HepG2 (cell line): ENCODE measurements around the gene CYP4F22. TPM values are rescaled to one million over a fixed set of nuclear protein-coding genes. Genes with fewer than 3 reads are reported as not detected.

ENCODE experiments used
- ATAC-seq: fragments of 200-7000 bp; cut with Tn5 transposase; 3 replicates; pipeline ENCODE4 v1.9.1; 2020; ENCODE audit warnings: mild to moderate bottlenecking, moderate library complexity
- BruUV-seq: library from RNA; stranded (reverse); fragments of 400-500 nt; replicated peaks from 2 replicates; lab custom pipeline; 2021; lab: Mats Ljungman, UMichigan
- CTCF ChIA-PET: fragments of 300-600 bp; formaldehyde crosslinking; extraction: SDS; loops from one replicate; lab custom pipeline; 2021; ENCODE audit warnings: low total read pairs, inconsistent platforms, low intra/inter-chr PET ratio; lab: Yijun Ruan, JAX
- POLR2A ChIA-PET: fragments of 350-600 bp; sonication (Branson Sonifier 250); formaldehyde crosslinking; loops from one replicate; lab custom pipeline; 2020; ENCODE audit warnings: antibody characterized with exemption, inconsistent platforms; lab: Yijun Ruan, JAX
- DNase-seq: peaks from one replicate; pipeline ENCODE4 v3.0.0-alpha.2; 2015; ENCODE audit warnings: low spot score
- FAIRE-seq: peaks from 3 replicates; lab custom pipeline; 2011; peaks lifted over from hg19 to GRCh38; lab: Jason Lieb, UNC
- H2AFZ ChIP-seq: one replicate; pipeline ENCODE4 v1.6.1; 2011; ENCODE audit warnings: low read length, inconsistent platforms
- H3K27ac ChIP-seq: fragments of 300-600 bp; 3 replicates; pipeline ENCODE4 v1.8.0; 2011; ENCODE audit warnings: mixed run types, mild to moderate bottlenecking, mixed read lengths, low read length, inconsistent platforms; ENCODE audit not compliant: insufficient read depth; ENCODE audit errors: extremely low read length
- H3K27me3 ChIP-seq, 2 experiments: fragments of 200-600 bp in 1 of 2; 2 replicates in 1 of 2; 3 replicates in 1 of 2; pipeline versions ENCODE4 v1.6.0 to v1.8.0; 2011; ENCODE audit warnings: low read length in 2 of 2, mild to moderate bottlenecking in 2 of 2, moderate library complexity in 2 of 2, inconsistent platforms in 1 of 2; ENCODE audit not compliant: insufficient read depth in 2 of 2, control insufficient read depth in 1 of 2
- H3K36me3 ChIP-seq, 2 experiments: fragments of 200-600 bp in 1 of 2; replicated peaks in 1 of 2; 2 replicates in 1 of 2; 3 replicates in 1 of 2; pipeline versions ENCODE4 v1.5.1 to v1.8.0; 2011; ENCODE audit warnings: low read length in 2 of 2, inconsistent platforms in 1 of 2; ENCODE audit not compliant: insufficient read depth in 2 of 2, control insufficient read depth in 1 of 2
- H3K4me1 ChIP-seq: 2 replicates; pipeline ENCODE4 v1.5.1; 2012; ENCODE audit warnings: low read length, inconsistent platforms; ENCODE audit not compliant: insufficient read depth
- H3K4me2 ChIP-seq: 2 replicates; pipeline ENCODE4 v1.6.0; 2011; ENCODE audit warnings: low read depth, low read length, inconsistent platforms
- H3K4me3 ChIP-seq, 3 experiments: fragments of 200-600 bp in 1 of 3; sonication (generic), shearing (Covaris generic) in 1 of 3; replicated peaks in 1 of 3; 2 replicates each; pipeline ENCODE4 v1.5.1; 2011 to 2016; ENCODE audit warnings: low read length in 3 of 3, inconsistent platforms in 2 of 3, low read depth in 2 of 3, mild to moderate bottlenecking in 2 of 3, control low read depth in 1 of 3, mixed read lengths in 1 of 3; ENCODE audit not compliant: insufficient read depth in 1 of 3
- H3K79me2 ChIP-seq: one replicate; pipeline ENCODE4 v1.6.1; 2011; ENCODE audit warnings: low read length, inconsistent platforms; ENCODE audit not compliant: insufficient read depth
- H3K9ac ChIP-seq: 2 replicates; pipeline ENCODE4 v1.6.0; 2011; ENCODE audit warnings: mild to moderate bottlenecking, low read depth, low read length, inconsistent platforms; ENCODE audit not compliant: insufficient read depth
- H3K9me3 ChIP-seq: 2 replicates; pipeline ENCODE4 v1.5.1; 2012; ENCODE audit warnings: mild to moderate bottlenecking, low read length
- H4K20me1 ChIP-seq: 2 replicates; pipeline ENCODE4 v1.6.0; 2011; ENCODE audit warnings: inconsistent platforms, mild to moderate bottlenecking, low read length, moderate library complexity; ENCODE audit not compliant: insufficient read depth
- ARID4A ChIP-seq: sonication (generic); formaldehyde crosslinking; IDR thresholded peaks from 2 replicates; pipeline ENCODE4 v1.5.0; 2020; ENCODE audit warnings: mild to moderate bottlenecking, missing genetic modification reagents, borderline replicate concordance
- GMEB1 ChIP-seq: sonication (generic); formaldehyde crosslinking; IDR thresholded peaks from 2 replicates; pipeline ENCODE4 v1.5.1; 2020; ENCODE audit warnings: missing genetic modification reagents, mild to moderate bottlenecking, borderline replicate concordance
- GPN1 ChIP-seq: sonication (generic); formaldehyde crosslinking; IDR thresholded peaks from 2 replicates; pipeline ENCODE4 v1.5.1; 2020; ENCODE audit warnings: missing genetic modification reagents, borderline replicate concordance
- MAZ ChIP-seq, 2 experiments: sonication (generic) in 1 of 2; formaldehyde crosslinking in 1 of 2; IDR thresholded peaks; 2 replicates each; pipeline versions ENCODE4 v1.5.0 to v1.6.1; 2012 to 2020; ENCODE audit warnings: low read depth in 2 of 2, mild to moderate bottlenecking in 2 of 2, borderline replicate concordance in 1 of 2, improper control_type of control experiment in 1 of 2, low read length in 1 of 2, missing genetic modification reagents in 1 of 2, moderate library complexity in 1 of 2
- MEIS1 ChIP-seq: sonication (generic); formaldehyde crosslinking; IDR thresholded peaks from 2 replicates; pipeline ENCODE4 v1.9.0; 2021; ENCODE audit warnings: mild to moderate bottlenecking, missing genetic modification reagents, moderate library complexity, borderline replicate concordance
- MEIS2 ChIP-seq: sonication (generic); formaldehyde crosslinking; IDR thresholded peaks from 2 replicates; pipeline ENCODE4 v1.9.0; 2021; ENCODE audit warnings: mild to moderate bottlenecking, missing genetic modification reagents
- NR2F6 ChIP-seq, 2 experiments: IDR thresholded peaks; 2 replicates each; pipeline ENCODE4 v1.6.1; 2016; ENCODE audit warnings: antibody characterized with exemption in 1 of 2, mild to moderate bottlenecking in 1 of 2
- RXRA ChIP-seq: sonication (generic); formaldehyde crosslinking; IDR thresholded peaks from 2 replicates; pipeline ENCODE4 v1.5.1; 2020; ENCODE audit warnings: missing genetic modification reagents
- SALL1 ChIP-seq: sonication (generic); formaldehyde crosslinking; IDR thresholded peaks from 2 replicates; pipeline ENCODE4 v1.8.0; 2022; ENCODE audit warnings: mild to moderate bottlenecking, missing genetic modification reagents
- TGIF2 ChIP-seq: IDR thresholded peaks from 2 replicates; pipeline ENCODE4 v1.6.1; 2016; ENCODE audit warnings: control low read depth, missing compliant biosample characterization
- ZFP1 ChIP-seq: IDR thresholded peaks from 2 replicates; pipeline ENCODE4 v1.6.1; 2016
- ZFX ChIP-seq: sonication (generic); formaldehyde crosslinking; IDR thresholded peaks from 2 replicates; pipeline ENCODE4 v1.4.0; 2020; ENCODE audit warnings: mild to moderate bottlenecking, low read depth, missing genetic modification reagents, moderate library complexity
- ZNF230 ChIP-seq: sonication (generic); formaldehyde crosslinking; IDR thresholded peaks from 2 replicates; pipeline ENCODE4 v1.4.0; 2020; ENCODE audit warnings: mild to moderate bottlenecking, missing genetic modification reagents
- ZNF292 ChIP-seq: sonication (generic); formaldehyde crosslinking; IDR thresholded peaks from 2 replicates; pipeline ENCODE4 v1.8.1; 2022; ENCODE audit warnings: mild to moderate bottlenecking, low read depth, missing genetic modification reagents, borderline replicate concordance
- ZNF770 ChIP-seq: sonication (generic); formaldehyde crosslinking; IDR thresholded peaks from 2 replicates; pipeline ENCODE4 v1.5.0; 2020; ENCODE audit warnings: mild to moderate bottlenecking, missing genetic modification reagents
- WGBS: methylation state at CpG from one replicate; pipeline ENCODE4 v1.1.6; 2017; ENCODE audit warnings: low lambda C conversion rate; 5-methylcytosine and 5-hydroxymethylcytosine counted together
- in situ Hi-C: cut with HindIII; loops from 2 replicates; pipeline ENCODE4 v1.10.0; 2017; ENCODE audit warnings: low pct_unique_long_range_greater_than_20kb; ENCODE audit not compliant: extremely low pct_ligation_motif_present
- intact Hi-C: fragments of 100-400 bp; cut with micrococcal nuclease; formaldehyde crosslinking; loops from one replicate; pipeline ENCODE4 v1.10.0; 2022; ENCODE audit not compliant: unreplicated experiment
- polyA plus RNA-seq, 8 experiments: library from polyadenylated mRNA; depleted of rRNA in 3 of 8; stranded (reverse) in 7 of 8; unstranded in 1 of 8; fragments of >200 nt; fragmentation: Illumina TruSeq in 4 of 8; extraction: Trizol in 4 of 8; gene quantifications; 2 replicates each; pipeline versions ENCODE4 v1.2.1 to v1.2.3, GENCODE V29; 2011 to 2016; ENCODE audit warnings: low read depth in 4 of 8, missing spikeins in 1 of 8, mixed read lengths in 1 of 8; ENCODE audit not compliant: insufficient read depth in 1 of 8
- total RNA-seq, 5 experiments: library from RNA; depleted of rRNA; stranded (reverse); fragments of >200 nt; fragmentation: Illumina TruSeq; extraction: Trizol; gene quantifications; 2 replicates each; pipeline ENCODE4 v1.2.3, GENCODE V29; 2016; ENCODE audit warnings: low read depth in 1 of 5

The CYP4F22 gene
- total and polyA plus RNA-seq, 2 of the 13 experiments (the other 11 are each of a cell fraction or from before 2014, with no cell fraction given): 0.05 TPM; not detected in 1

GRCh38 chr19:15563325-15563794, 55.0 kb downstream of the CYP4F22 start:
- ATAC-seq: peak; percentile 95
- Histone ChIP-seq H3K4me1 (peaks cover 35% of the 10 kb centered on the region), H3K27ac (peak overlapping the region; percentile 49), H3K27me3 (no peaks in the 10 kb centered on the region), H2AFZ (no peak overlapping the region), H3K9me3 (no peaks in the 10 kb centered on the region), H3K36me3 (no peaks in the 10 kb centered on the region), H3K9ac (no peak overlapping the region), H3K4me3 (peak overlapping the region in 1 of 3 experiments; percentile 53; a peak in 2 of 6 replicates), H3K4me2 (peak overlapping the region; percentile 67), H3K79me2 (no peaks in the 10 kb centered on the region), H4K20me1 (no peaks in the 10 kb centered on the region)
- peak; percentile 68 for DNase-seq
- POLR2A ChIA-PET: interaction anchor here (1.4 kb wide), 1 partner anchor 145 kb away, joined by 3 read pairs; the partner anchor contains the start of gene AKAP8L
- peak; percentile 71 for FAIRE-seq
- CTCF ChIA-PET: no interaction called here
- WGBS: 0% methylated on average over 2 of the region's 3 CpGs
- no TSS peak for BruUV-seq
- in situ Hi-C loops: loop anchor here (25.0 kb wide), 1 partner anchor 476 kb away; the partner anchor contains the start of gene OR1I1
- intact Hi-C loops: no loop called here
- TF ChIP-seq GMEB1: peak; percentile 33; the same call in 1 of the 2 replicates
- TF ChIP-seq ZFP1 (CRISPR knock-in tag): no peak
- no peak; the same call in 1 of the 2 replicates for TF ChIP-seq GPN1 (CRISPR knock-in tag)
- peak; percentile 78 for TF ChIP-seq ZNF292
- TF ChIP-seq RXRA: 0 out of 2 replicates have a peak, but pooled peaks have one; percentile 35
- no peak for TF ChIP-seq ZNF230
- TF ChIP-seq ZFX (CRISPR knock-in tag): peak; percentile 47; the same call in 1 of the 2 replicates
- peak; percentile 19; the same call in 1 of the 2 replicates for TF ChIP-seq ZNF770
- no peak for TF ChIP-seq NR2F6 (IDR thresholded peaks at IDR 0.05)
- no peak; the same call in 1 of the 2 replicates for TF ChIP-seq NR2F6 (CRISPR knock-in tag; IDR thresholded peaks at IDR 0.05)
- TF ChIP-seq MAZ (IDR thresholded peaks at IDR 0.05; ENCODE audit: borderline replicate concordance, low read depth, low read length): no peak
- peak; percentile 24; the same call in 1 of the 2 replicates for TF ChIP-seq MAZ (CRISPR knock-in tag; IDR thresholded peaks at IDR 0.05; ENCODE audit: low read depth)
- peak; percentile 52; the same call in 1 of the 2 replicates for TF ChIP-seq SALL1
- TF ChIP-seq MEIS2 (CRISPR knock-in tag): 0 out of 2 replicates have a peak, but pooled peaks have one; percentile 52
- 0 out of 2 replicates have a peak, but pooled peaks have one; percentile 38 for TF ChIP-seq MEIS1 (CRISPR knock-in tag)
- TF ChIP-seq TGIF2 (CRISPR knock-in tag): 0 out of 2 replicates have a peak, but pooled peaks have one; percentile 32
- peak; percentile 47; the same call in 1 of the 2 replicates for TF ChIP-seq ARID4A
